Activated CD8-positive, alpha-beta memory T cell treated with anti-CD3 and anti-CD28 coated beads for 4 hours (primary cell): Measurements from ENCODE around the gene ATP9B.
"Not testable (repeated sequence)": the region's sequence is repeated elsewhere in the genome, so short reads cannot be mapped to it uniquely, and the experiment has no call there.

Experiments used
- DNase-seq, 2 donors: peaks; one replicate each; pipeline ENCODE4 v3.0.0-alpha.2; 2020; ENCODE audit warnings: low read depth in 2 of 2

Gene ATP9B

GRCh38 chr18:79229431-79229830, 160.2 kb downstream of the ATP9B start:
- no peak for DNase-seq

- no peak for DNase-seq
These were observed 165.2 kb downstream of the ATP9B start for GRCh38 chr18:79234438-79234837.

- DNase-seq = no peak
These were observed 170.4 kb downstream of the ATP9B start for GRCh38 chr18:79239631-79240030.

GRCh38 chr18:79241755-79242154, 172.6 kb downstream of the ATP9B start:
- no peak for DNase-seq

- DNase-seq = no peak
These were observed 173.1 kb downstream of the ATP9B start for GRCh38 chr18:79242246-79242645.

- DNase-seq = no peak
These were observed 176.4 kb downstream of the ATP9B start for GRCh38 chr18:79245517-79246001.

GRCh38 chr18:79246309-79247108, 177.3 kb downstream of the ATP9B start:
- DNase-seq = peak; percentile 32 to 43

- DNase-seq = no peak
These were observed 179.4 kb downstream of the ATP9B start for GRCh38 chr18:79248495-79249060.

- no peak for DNase-seq
These were observed 181.2 kb downstream of the ATP9B start for GRCh38 chr18:79250301-79250981.

- DNase-seq = no peak
These were observed 181.8 kb downstream of the ATP9B start for GRCh38 chr18:79251021-79251420.

GRCh38 chr18:79252904-79253633, 183.9 kb downstream of the ATP9B start:
- DNase-seq = no peak

GRCh38 chr18:79257480-79257879, 188.3 kb downstream of the ATP9B start:
- no peak for DNase-seq

GRCh38 chr18:79258447-79258846, 189.3 kb downstream of the ATP9B start:
- no peak for DNase-seq

- no peak for DNase-seq
These were observed 190.0 kb downstream of the ATP9B start for GRCh38 chr18:79259218-79259617.

GRCh38 chr18:79260023-79260422, 190.8 kb downstream of the ATP9B start:
- no peak for DNase-seq

- no peak for DNase-seq
These were observed 191.3 kb downstream of the ATP9B start for GRCh38 chr18:79260510-79260909.

- not testable (repeated sequence) for DNase-seq
These were observed 195.9 kb downstream of the ATP9B start for GRCh38 chr18:79265068-79265467.

- DNase-seq = not testable (repeated sequence)
These were observed 202.6 kb downstream of the ATP9B start for GRCh38 chr18:79271812-79272211.

- DNase-seq = no peak
These were observed 203.7 kb downstream of the ATP9B start for GRCh38 chr18:79272916-79273315.

- no peak for DNase-seq
These were observed 205.6 kb downstream of the ATP9B start for GRCh38 chr18:79274823-79275222.

GRCh38 chr18:79275461-79275860, 206.3 kb downstream of the ATP9B start:
- no peak for DNase-seq

GRCh38 chr18:79275992-79276391, 206.8 kb downstream of the ATP9B start:
- no peak for DNase-seq
